HS-5 (cell line): ENCODE measurements around the gene SCPEP1.
A peak's percentile ranks its signal among the peaks of the same experiment; 100 is the strongest.

Source experiments
- DNase-seq: peaks from one replicate; pipeline ENCODE4 v3.0.0-alpha.2; 2012; ENCODE audit warnings: low read depth

SCPEP1 gene

DNA sequence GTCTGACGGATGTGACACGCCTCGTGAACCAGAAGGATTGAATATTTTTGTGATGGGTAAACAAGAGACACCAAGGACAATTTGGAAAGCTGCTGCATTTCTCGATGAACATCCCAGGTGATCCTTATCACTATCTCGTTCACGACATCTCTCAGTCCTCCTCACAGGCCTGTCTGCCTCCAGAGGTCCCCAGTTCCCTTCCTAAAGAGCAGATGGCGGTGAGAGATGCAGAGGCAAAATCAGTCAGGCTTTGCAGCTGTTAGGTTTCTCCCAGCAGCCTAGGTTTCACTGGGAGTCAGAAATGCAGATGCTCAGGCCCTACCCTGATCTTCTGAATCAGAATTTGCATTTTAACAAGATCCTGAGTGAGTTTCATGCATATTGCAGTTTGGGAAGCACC, 23.6 kb downstream of the SCPEP1 start:
- no peak for DNase-seq

- DNase-seq, result no peak
These were observed 25.0 kb downstream of the SCPEP1 start for GRCh38 chr17:57002904-57003303.

DNA sequence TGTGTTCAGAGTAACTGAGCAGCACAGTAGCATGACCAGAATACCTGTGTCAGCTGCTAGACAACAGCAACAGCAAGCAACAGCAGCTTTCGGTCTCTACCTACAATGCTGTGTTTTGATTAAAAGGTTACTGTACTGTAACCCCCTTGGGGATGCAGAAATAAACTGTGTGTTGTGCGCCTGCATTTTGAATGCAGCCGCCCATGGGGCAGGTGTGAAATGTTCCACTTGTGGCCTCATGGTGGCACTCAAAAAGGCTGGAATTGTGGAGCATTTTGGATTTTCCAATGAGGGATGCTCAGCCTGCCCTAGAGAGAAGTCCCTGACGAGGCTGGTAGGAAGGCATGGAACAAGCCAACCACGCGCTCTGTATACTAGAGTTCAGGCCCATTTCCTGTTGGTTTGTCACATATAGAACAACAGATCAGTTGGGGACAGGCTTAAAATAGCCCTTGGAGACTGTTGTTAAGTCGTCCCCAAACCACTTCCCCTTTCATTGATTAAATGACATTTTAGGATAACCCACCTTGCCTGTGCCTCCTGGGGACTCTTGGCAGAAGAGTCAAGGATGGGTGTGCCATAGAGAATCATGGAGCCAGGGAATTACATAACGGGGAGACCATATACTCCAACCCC, 27.1 kb downstream of the SCPEP1 start:
- no peak for DNase-seq

DNA sequence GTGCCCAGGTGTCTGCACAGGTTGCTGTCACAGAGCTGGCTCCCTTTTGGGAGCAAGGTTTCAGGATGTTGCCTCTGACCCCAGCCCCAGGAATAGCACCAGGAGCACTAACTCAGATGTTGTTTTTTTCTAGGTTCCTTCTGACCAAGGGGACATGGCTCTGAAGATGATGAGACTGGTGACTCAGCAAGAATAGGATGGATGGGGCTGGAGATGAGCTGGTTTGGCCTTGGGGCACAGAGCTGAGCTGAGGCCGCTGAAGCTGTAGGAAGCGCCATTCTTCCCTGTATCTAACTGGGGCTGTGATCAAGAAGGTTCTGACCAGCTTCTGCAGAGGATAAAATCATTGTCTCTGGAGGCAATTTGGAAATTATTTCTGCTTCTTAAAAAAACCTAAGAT, 28.1 kb downstream of the SCPEP1 start:
- no peak for DNase-seq

GRCh38 chr17:57008958-57009357, 31.0 kb downstream of the SCPEP1 start:
- no peak for DNase-seq

DNA sequence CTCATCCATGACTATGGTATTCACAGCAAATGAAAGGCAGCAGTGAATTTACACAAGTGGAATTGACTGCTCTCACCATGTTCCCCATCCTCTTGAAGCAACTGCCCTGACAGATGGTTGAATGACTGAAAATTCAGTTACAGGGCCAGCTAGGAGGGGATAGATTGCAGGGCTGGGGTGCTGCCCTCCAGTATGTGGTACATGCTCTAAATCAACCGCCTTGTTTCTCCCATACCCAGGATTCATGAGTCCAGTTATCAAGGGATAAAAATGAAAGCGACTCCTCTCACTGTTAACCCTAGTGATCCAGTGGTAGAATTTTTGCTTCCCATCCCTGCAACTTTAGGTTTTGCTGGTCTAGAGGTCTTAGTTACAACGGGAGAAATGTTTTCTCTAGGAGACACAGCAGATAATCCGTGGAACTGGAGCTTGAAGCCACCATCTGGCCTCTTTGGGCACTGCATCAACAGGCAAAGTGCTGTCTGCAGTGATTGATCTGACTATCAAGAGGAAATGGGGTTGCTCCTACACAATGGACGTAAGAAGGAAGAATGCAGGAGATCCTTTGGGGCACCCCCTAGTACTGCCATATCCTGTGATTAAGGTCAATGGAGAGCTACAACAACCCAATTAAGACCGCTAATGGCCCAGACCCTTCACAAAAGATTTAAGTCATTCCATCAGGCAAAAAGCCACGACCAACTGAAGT, 32.0 kb downstream of the SCPEP1 start:
- DNase-seq, result peak; percentile 26

DNA sequence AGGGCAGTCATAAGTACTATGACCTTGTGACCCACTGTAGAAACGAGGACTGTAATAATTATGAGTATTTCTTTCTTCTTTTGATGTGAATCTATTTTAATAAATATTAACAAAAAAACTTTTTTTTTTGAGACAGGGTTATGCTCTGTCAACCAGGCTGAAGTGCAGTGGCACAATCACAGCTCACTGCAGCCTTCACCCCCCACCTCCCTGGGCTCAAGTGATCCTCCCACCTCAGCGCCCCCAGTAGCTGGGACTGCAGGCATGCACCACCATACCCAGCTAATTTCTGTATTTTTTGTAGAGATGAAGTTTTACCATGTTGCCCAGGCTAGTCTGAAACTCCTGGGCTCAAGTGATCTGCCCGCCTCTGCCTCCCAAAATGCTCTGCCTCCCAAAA, 32.6 kb downstream of the SCPEP1 start:
- DNase-seq, result no peak

GRCh38 chr17:57011491-57012015, 33.6 kb downstream of the SCPEP1 start:
- no peak for DNase-seq

DNA sequence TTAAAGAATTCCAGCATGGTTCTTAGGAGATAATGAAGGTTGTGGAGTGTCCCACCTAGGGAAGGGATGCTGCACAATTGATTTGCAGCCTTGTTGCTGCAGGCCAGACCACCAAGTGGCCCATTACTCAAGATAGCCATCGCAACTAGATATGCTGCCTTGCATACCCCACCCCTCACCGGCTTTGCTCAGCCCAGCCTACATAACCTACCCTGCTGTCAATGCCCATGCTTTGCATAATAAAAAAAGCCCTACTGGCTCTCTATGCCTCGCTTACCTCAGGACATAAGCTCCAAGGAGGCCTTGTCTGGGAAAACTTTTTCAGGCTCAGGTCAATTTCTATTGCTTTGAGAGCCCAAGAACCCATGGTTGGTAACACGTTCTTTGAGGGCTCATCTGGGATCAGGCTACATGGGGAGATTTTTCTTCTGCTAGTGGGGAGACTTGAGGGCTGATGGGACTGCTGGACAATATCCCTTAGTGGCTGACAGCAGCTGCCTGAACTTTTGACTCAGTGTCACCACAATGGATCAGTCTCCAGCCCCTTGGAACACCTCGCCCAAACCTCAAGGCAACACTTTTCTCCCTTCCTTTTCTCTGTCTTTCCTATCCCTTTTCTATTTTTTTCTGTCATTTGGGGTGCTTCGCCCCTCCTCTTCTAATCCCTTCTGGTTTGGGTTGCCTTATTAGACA, 38.3 kb downstream of the SCPEP1 start:
- DNase-seq, result no peak

- DNase-seq, result no peak
These were observed 38.8 kb downstream of the SCPEP1 start for GRCh38 chr17:57016764-57017116.

- DNase-seq, result no peak
These were observed 39.7 kb downstream of the SCPEP1 start for GRCh38 chr17:57017625-57018024.

- no peak for DNase-seq
These were observed 42.3 kb downstream of the SCPEP1 start for GRCh38 chr17:57020208-57020607.

DNA sequence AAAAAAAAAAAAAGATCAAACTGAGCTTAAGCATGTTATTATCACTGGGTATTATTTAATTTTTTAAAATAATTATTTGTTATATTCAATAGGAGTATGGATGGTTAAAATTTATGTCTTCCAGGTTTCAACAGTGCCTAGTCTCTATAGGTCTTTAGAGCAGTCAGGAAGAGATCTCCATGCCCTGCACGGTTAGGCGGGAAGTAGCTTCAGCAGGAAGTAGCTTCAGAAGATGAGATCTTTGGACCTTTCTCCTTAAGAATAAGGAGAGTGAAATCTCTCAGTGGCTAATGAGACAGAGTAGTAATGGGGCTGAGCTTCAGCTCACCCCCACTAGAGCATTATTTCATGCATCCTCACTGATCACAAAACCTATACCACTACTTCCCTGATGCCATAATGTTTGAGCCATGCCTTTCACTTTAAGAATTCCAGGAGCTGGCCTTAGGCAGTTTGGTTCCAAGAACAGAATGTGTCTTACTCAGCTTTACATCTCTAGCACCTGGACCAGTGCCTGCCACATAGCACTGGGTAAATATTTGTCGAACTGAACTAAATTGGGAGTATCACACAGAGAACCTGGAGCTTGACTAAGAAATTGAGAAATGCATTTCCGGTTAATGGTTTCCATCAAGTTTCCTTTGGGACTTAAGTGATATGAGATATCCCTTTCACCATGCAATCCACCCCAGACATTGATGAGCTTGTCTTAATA, 43.5 kb downstream of the SCPEP1 start:
- no peak for DNase-seq

- no peak for DNase-seq
These were observed 47.9 kb downstream of the SCPEP1 start for GRCh38 chr17:57025876-57026275.

DNA sequence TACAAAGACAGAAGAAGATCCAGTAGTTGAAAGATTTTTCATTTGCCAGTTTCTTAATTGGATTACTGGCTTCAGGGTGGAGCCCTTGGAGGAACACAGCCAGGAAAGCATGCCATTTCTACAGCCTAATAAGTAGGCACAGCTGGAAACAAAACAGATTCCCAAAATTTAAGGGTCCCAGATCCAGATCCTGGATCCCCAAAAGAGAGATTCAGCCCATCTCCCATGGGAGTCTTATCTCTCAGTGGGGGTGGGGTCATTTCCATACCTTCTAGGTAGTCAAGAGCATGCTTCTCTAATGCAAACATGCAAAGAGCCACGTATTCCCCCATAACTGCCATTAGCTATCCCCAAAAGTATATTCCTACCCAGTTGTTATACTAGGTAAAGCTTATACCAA, 49.9 kb downstream of the SCPEP1 start:
- no peak for DNase-seq

DNA sequence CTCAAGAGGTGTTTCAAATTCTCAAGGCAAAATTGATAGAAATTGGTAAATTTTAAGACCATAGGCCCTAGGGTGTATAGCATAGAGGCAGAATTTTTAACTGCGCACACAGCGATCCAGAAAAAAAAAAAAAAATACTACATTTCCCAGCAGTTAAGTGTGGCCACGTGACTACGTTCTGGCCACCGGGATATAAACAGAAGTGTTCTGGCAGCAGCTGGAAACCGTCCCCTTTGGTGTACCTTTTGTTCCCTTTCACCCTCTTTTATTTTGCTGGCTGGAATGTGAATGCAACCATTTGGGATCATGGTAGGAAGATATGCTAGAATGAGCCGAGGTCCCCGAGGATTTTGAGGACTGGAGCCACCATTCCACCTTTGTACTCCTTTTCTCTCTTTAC, 54.4 kb downstream of the SCPEP1 start:
- no peak for DNase-seq

DNA sequence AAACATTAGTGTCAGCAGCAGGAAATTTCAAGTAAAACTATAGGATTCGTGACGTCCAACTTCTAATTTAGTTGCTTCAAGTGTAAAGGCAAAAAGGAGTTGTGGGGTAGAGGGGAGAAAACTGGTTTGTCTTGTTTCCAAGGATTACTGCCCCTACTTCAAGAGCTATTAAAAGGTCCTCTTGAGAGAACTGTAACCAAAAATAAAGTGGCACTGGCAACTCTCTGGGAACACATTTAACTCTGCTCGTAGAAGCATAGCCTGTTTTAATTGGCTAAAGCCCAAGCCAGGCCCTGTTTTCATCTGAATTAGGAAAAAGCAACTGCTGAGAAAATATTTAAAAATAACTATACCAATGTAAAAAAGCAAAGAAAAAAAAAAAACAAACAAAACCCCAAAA, 55.4 kb downstream of the SCPEP1 start:
- no peak for DNase-seq

- no peak for DNase-seq
These were observed 57.1 kb downstream of the SCPEP1 start for GRCh38 chr17:57034807-57035754.

GRCh38 chr17:57035971-57036481, 58.1 kb downstream of the SCPEP1 start:
- DNase-seq, result no peak

DNA sequence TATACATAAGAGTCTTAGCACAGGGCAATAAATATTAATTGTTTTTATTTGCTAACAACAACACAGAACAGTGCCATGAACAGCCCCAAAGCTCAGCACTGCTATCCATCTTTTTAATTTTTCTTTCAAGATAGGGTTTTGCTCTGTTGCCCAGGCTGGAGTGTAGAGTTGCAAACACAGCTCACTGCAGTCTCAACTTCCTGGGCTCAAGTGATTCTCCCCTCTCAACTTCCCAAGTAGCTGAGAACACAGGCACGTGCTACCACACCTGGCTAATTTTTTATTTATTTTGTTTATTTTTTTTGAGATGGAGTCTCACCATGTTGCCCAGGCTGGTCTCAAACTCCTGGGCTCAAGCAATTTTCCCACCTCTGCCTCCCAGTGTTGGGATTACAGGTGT, 59.5 kb downstream of the SCPEP1 start:
- DNase-seq, result no peak

DNA sequence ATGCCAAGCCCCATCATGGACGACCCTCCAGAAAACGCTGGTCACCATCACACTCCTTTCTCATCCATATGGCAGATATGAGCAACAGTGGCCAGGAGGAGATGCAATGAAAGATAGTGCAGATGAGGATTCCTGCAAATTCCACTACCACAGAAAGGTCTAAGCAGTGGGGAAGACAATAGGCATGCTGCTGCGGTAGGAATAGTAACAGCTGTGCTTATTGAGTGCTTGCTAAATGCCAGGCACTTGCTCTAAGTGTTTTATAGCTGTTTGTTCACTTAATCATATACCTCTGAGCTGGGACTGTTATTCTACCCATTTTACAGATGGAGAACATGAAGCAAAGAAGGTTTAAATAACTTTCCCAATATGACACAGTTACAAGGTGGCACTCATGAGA, 60.6 kb downstream of the SCPEP1 start:
- no peak for DNase-seq
